CD4-positive, alpha-beta T cell treated with Interleukin-1 beta for 1 hour (primary cell): ENCODE measurements around the gene LILRB5.
"Not testable (repeated sequence)": the region's sequence is repeated elsewhere in the genome, so short reads cannot be mapped to it uniquely, and the experiment has no call there.

ENCODE experiments used
- DNase-seq, 2 donors: peaks; one replicate each; pipeline ENCODE4 v3.0.0-alpha.2; 2020 to 2022

Gene LILRB5

DNA sequence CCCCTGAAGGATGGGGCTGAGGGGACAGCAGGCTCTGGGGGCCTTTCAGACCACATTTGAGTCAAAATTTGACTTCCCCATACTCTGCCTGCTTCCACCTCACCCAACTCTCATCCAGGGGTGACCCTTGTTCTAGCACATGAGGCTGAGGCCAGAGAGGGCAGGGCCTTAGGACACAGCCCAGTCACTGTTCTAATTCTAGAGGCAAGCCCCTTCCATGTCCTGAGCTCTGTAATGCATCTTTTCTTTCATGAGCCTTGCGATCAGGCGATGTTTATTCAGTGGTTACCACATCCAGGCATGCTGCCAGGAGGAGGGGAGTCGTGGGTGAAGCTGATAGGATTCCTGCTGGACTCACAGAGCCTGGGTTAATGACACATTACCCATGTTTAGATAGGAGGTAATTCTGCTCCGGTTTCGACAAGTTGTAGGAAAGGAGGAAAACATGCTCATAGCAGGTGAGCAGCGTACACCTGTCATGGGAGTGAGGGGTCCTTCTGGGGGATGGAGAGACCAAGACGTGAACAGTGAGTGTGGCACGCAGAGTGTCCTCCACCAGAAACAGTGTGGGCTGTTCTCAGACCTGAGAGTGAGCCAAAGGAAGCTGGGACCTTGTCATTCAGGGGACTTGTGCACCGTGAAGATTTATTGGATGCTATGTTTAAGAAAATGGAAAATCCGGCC lies 47.1 kb downstream of the LILRB5 start:
- DNase-seq, result peak; percentile 21 to 63

DNA sequence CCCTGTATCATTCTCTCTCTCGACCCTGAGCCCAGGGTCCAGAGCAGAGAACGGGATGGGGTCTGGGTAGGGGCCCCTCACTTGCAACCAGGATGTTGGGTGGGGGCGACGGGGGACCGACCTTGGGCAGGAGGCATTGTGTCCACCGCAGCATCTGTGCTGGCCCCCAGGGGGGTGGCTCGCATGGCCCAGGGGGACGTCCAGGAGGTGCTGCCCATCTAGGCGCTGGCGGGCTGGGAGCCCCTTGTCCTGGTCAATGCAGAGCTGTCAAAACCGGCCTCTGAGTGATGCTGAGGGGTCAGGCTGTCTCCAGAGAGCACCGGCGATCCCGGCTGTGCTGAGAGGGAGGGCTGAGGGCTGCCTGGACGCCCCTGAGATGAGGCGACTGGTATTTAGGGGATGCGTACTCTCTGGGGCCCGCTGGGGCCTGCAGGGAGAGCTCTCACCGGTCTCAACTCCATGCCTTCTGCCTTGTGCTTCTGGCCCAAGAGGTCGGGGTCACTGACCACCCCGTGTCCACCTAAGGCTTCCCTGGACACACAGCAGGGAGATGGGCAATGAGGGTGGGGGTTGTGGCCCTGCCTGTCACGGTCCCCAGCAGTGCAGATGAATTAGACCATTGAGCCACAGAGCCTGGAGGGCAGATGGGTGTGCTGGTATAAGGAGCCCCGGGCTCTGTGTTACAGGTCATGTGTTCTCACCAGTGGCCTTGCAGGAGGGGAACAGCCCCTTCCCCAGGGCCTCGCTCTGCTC lies 47.8 kb downstream of the LILRB5 start:
- no peak for DNase-seq

DNA sequence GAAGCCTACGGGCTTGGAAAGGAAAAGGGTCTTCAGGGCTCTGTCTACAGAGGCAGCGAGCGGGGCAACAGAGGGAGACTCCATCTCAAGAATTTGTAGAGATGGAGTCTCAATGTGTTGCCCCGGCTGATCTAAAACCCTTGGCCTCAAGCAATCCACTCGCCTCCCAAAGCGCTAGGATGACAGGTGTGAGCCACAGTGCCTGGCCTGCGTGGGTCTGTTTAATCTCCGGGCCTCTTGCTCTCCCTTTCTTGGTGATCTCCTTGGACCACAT lies 48.4 kb downstream of the LILRB5 start:
- DNase-seq, result no peak

DNA sequence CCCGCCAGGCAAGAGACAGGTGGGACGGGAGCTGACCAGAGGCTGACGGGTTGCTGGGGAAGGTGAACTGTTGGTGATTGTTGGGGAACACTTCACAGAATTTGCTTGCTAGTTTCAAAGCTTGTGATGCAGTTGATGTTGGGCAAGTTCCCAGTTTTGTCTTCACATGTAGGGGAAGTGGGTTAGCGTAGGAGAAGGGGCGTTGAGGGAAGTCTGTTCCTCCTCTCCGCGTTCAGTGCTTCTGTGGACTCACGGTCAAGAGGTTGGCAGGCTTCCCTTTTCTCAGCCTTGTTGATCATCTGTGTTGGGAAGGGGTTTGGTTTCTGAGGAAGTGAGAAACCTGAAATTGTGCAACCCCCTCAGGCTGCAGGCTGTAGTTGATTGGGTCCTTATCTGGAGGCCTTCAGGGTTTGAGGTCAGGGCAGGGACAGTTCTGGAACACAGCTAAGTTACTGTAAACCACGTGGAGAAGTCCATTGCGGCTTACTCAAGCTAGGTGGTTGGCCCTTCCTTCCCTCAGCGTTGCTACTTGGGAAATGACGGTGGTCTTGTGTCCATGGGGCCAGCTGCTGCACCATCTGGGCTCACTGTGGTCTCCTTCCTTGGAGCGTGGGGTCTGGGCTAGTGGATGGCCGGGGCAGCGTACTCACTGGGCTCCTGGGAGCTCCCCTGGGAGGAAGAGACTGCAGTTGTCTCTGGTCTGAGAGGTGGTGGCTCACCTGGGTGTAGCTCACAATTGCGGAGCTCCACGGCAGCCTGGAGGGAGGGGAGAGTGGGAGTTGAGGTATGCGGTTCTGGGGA lies 48.9 kb downstream of the LILRB5 start:
- DNase-seq, result peak; percentile 50 to 86

DNA sequence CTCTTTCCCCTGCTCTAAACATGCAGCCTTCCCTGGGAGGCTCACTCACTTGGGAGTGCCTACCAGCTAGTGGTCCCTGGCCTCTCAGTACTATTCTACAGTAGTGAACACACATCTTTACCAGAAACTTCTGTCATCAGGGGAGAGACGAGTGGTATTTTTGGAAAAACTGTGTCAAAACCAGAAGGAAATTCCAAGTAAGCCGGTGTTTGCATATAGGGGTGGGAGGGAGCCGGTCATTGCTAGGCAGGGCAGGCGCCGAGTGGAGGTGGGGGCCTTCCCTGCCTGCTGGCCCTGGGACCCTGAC lies 49.4 kb downstream of the LILRB5 start:
- no peak for DNase-seq

DNA sequence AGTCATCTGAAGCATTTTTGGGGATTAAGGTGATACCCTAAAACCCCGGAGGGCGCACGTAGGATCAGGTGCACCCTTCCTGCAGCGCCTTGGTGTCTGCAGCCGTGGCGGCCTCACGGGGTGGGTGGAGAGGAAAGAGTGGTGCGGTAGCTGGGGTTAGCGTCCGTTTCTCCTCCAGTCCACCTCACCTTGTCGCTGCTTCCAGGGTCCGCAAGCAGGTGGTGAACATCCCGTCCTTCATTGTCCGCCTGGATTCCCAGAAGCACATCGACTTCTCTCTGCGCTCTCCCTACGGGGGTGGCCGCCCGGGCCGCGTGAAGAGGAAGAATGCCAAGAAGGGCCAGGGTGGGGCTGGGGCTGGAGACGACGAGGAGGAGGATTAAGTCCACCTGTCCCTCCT lies 49.9 kb downstream of the LILRB5 start:
- not testable (repeated sequence) for DNase-seq

DNA sequence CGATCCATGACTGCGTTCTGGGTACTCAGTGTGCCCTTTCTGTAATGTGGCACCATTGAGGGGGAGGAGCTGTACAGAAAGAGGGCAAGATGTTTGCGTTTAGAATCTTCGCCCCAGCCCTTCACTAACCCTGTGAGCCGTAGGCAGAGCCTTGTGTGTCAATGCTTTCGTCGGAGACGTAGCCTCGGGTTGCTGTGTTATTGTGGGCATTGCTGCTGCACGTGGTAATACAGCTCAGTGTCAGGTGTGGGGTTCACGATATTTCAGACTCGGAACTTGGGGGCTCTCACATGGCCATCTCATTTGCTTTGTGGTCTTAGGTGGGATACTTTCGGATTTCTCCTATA lies 50.3 kb downstream of the LILRB5 start:
- no peak for DNase-seq

DNA sequence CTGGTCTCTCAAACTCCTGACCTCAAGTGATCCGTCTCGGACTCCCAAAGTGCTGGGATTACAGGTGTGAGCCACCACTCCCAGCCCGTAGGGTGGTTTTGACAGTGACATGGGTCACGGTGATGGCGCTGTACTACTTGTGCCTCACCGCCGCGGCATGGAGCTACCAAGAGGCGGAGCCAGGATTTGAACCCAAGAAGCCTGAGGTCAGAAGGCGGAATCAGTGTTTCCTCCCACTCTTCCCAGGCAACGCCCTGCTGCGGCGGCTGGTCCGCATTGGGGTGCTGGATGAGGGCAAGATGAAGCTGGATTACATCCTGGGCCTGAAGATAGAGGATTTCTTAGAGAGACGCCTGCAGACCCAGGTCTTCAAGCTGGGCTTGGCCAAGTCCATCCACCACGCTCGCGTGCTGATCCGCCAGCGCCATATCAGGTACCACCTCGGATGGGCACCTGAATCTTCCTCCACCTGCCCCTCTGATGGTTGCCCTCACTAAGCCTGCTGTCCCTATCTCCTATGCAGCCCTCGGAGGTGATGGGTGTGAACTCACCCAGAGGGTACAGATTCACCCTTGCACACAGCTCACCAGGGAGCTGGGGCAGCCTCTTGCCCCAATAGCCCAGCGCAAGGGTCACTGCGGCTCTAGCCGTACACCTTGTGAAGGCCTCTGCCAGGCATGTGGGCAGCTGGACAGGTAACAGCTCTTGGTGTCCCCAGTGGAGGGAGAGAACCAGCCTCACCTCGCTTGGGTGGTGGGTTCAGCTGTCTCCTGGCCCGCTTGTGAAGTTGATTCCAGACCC lies 50.8 kb downstream of the LILRB5 start:
- DNase-seq, result peak in 1 of 2 donors; percentile 27

DNA sequence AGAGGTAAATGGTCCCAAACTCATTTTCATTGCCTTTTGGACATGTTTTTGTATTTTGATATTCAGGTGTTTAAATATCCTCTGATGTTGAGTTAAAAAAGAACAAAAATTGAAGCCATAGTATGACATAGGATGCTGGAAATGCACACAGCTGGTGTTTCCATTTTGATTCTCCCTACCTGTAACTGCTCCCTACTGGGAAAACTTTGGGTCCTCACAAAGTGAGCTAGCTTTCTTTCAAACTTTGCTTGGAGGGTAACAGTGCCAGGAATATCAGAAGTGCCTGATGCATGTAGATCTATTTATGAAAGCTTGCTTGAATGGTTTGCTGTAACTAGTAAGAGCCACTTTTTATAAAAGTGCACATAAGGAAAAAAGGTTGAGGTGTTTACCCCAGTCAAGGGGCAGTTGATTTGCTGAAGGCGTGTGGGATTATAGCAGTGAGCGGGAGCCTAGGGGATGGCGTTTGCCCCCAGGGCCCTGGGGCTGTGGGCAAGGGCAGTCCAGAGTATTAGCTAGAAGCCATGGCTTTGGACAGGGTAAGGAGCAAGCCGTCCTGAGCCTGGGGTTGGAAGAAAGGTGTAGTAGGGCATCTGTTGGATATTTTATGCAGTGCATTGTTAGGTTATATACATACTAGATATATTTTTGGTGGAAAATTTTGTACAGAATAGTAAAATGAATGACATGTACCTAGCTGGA lies 52.2 kb downstream of the LILRB5 start:
- no peak for DNase-seq

DNA sequence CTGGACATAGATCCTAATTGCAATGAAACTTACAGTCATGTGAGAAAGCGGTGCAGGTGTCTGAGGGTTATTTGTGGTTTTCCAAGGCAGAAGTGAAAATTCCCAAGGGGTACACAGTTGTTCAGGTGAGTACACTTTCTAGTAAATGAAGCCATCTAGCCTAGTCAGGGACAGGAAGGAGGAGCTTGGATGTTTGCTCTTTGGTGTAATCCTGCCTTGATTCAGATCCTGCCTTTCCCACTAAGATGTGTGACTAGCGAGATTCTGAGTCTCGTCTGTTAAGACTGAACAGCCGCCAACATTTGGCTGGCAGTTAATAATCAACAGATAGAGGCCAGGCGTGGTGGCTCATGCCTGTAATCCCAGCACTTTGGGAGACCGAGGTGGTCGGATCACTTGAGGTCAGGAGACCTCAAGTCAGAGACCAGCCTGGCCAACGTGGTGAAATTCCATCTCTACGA lies 53.9 kb downstream of the LILRB5 start:
- no peak for DNase-seq

DNA sequence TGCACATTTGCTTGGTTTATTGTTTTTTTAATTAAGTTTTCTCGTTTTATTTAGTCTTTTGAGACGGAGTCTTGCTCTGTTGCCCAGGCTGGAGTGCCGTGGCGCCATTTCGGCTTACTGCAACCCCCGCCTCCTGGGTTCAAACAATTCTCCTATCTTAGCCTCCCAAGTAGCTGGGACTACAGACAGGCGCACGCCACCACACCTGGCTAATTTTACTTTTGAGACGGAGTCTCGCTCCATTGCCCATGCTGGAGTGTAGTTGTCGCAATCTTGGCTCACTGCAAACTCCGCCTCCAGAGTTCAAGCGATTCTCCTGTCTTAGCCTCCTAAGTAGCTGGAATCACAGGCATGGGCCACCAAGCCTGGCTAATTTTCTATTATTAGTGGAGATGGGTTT lies 55.1 kb downstream of the LILRB5 start:
- DNase-seq, result no peak

DNA sequence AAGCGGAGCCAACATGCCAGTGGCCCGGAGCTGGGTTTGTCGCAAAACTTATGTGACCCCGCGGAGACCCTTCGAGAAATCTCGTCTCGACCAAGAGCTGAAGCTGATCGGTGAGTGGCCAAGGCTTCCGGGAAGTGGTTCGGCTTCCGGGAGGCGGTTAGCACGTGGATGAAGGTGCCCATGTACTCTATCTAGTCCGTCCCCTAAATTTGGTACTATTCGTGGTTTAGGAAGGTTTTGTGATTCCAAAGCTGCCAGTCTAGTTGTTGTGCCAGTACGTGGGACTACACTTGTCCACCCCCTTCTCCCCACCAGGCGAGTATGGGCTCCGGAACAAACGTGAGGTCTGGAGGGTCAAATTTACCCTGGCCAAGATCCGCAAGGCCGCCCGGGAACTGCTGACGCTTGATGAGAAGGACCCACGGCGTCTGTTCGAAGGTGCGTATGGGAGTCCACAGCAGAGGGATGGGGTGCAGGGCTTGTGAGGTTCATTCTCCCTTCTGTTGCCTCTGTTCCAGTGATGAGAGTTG lies 55.8 kb downstream of the LILRB5 start:
- no peak for DNase-seq
